Spleen (tissue), 11 donors: ENCODE results near the gene CDH13. TPM values are rescaled to one million over a fixed set of nuclear protein-coding genes. Genes with fewer than 3 reads are reported as not detected.

Experiments
- DNase-seq: peaks from one replicate; pipeline ENCODE4 v3.0.0-alpha.2; 2020
- H3K27ac ChIP-seq, 8 donors: fragments of 200-600 bp; sonication (generic) in 7 of 8; 1 replicate in 4 of 8; 2 replicates in 4 of 8; pipeline versions ENCODE4 v1.5.0 to v1.8.0; 2016 to 2021; ENCODE audit warnings: inconsistent platforms in 4 of 8, mild to moderate bottlenecking in 4 of 8, moderate library complexity in 1 of 8
- H3K27me3 ChIP-seq, 7 donors: fragments of 200-600 bp; sonication (generic) in 6 of 7; replicated peaks in 1 of 7; 1 replicate in 4 of 7; 2 replicates in 3 of 7; pipeline versions ENCODE4 v1.5.0 to v1.8.0; 2016 to 2021; ENCODE audit warnings: inconsistent platforms in 3 of 7, mild to moderate bottlenecking in 1 of 7
- H3K36me3 ChIP-seq, 6 donors: fragments of 200-600 bp; sonication (generic) in 5 of 6; 1 replicate in 4 of 6; 2 replicates in 2 of 6; pipeline versions ENCODE4 v1.5.0 to v1.8.0; 2016 to 2021; ENCODE audit warnings: inconsistent platforms in 2 of 6
- H3K4me1 ChIP-seq, 6 donors: fragments of 200-600 bp; sonication (generic) in 5 of 6; 1 replicate in 3 of 6; 2 replicates in 3 of 6; pipeline versions ENCODE4 v1.5.0 to v1.8.0; 2016 to 2021; ENCODE audit warnings: inconsistent platforms in 3 of 6
- H3K4me3 ChIP-seq, 8 donors: fragments of 200-600 bp; sonication (generic) in 7 of 8; 1 replicate in 4 of 8; 2 replicates in 4 of 8; pipeline versions ENCODE4 v1.5.0 to v1.8.0; 2016 to 2021; ENCODE audit warnings: inconsistent platforms in 4 of 8, mild to moderate bottlenecking in 4 of 8, moderate library complexity in 2 of 8
- H3K9me3 ChIP-seq, 8 donors: fragments of 200-600 bp; sonication (generic) in 7 of 8; 1 replicate in 4 of 8; 2 replicates in 4 of 8; pipeline versions ENCODE4 v1.5.0 to v1.8.0; 2016 to 2021; ENCODE audit warnings: inconsistent platforms in 4 of 8
- POLR2A ChIP-seq, 3 donors: fragments of 450-650 bp; IDR thresholded peaks; one replicate each; pipeline ENCODE4 v1.5.1; 2017; ENCODE audit warnings: antibody characterized with exemption in 3 of 3, mild to moderate bottlenecking in 1 of 3
- POLR2AphosphoS5 ChIP-seq, 3 donors: sonication (generic); formaldehyde crosslinking; IDR thresholded peaks; one replicate each; pipeline ENCODE4 v1.5.1; 2017; ENCODE audit warnings: antibody characterized with exemption in 3 of 3
- WGBS, 5 donors: extraction: QIAGEN DNeasy Blood & Tissue Kit in 3 of 5; methylation state at CpG; one replicate each; pipeline versions ENCODE4 v1.1.5 to v1.1.7; 2013 to 2018; 5-methylcytosine and 5-hydroxymethylcytosine counted together
- intact Hi-C: fragments of 100-400 bp; cut with DNase I; formaldehyde crosslinking; loops from one replicate; pipeline ENCODE4 v1.15.0; 2023; ENCODE audit warnings: low total_unique reads
- polyA plus RNA-seq, 3 donors: library from polyadenylated mRNA; stranded (reverse); fragments of 200-250 nt; gene quantifications; one replicate each; pipeline ENCODE4 v1.2.1, GENCODE V29; 2013
- total RNA-seq, 7 donors: library from RNA; depleted of rRNA in 3 of 7; stranded (reverse); fragments of >200 nt in 3 of 7; fragmentation: NEBNext Ultra II Directional in 4 of 7; extraction: Animal tissue kit (Norgen Biotek cat#: 25700) in 4 of 7; gene quantifications; one replicate each; pipeline versions ENCODE4 v1.1.0 to v1.2.1, GENCODE V29; 2016 to 2021
- TF ChIP-seq, protein P1 (sequence below), 11 experiments: fragments of 200-600 bp in 7 of 11; fragments of 450-650 bp in 4 of 11; sonication (generic) in 4 of 11; IDR thresholded peaks in 8 of 11; conservative IDR thresholded peaks in 3 of 11; 1 replicate in 7 of 11; 2 replicates in 4 of 11; pipeline versions ENCODE4 v1.4.0 to v1.8.0; 2016 to 2021; ENCODE audit warnings: antibody characterized with exemption in 11 of 11, inconsistent platforms in 4 of 11, mild to moderate bottlenecking in 1 of 11
- donor health status: healthy with polysubstance abuse.
- donor health status: DM: no; HTN: no; CAD: no; lungs with moderate emphysema.
- donor health status: DM: no; HTN: no; CAD: no.
- donor health status: Bipolar disorder and iron deficiency.
- donor health status: healthy.
- donor health status: DM: no; HTN: no; CAD: no.
- donor health status: DM: yes; HTN: yes; CAD: no.

The CDH13 gene
- total and polyA plus RNA-seq, 10 donors: 0.13 to 4.6 (median 1.1) TPM

- Histone ChIP-seq H3K4me1 (no peaks in the 10 kb centered on the region), H3K4me3 (no peak overlapping the region), H3K27ac (no peak overlapping the region), H3K9me3 (peaks cover 4 to 38% (median 26%) of the 10 kb centered on the region in 8 donors), H3K36me3 (no peaks in the 10 kb centered on the region), H3K27me3 (peaks cover 0 to 4% (median 0%) of the 10 kb centered on the region in 7 donors)
- TF ChIP-seq POLR2AphosphoS5 (IDR thresholded peaks at IDR 0.05) (no peak), POLR2A (IDR thresholded peaks at IDR 0.05) (no peak)
- TF ChIP-seq, protein P1, sequence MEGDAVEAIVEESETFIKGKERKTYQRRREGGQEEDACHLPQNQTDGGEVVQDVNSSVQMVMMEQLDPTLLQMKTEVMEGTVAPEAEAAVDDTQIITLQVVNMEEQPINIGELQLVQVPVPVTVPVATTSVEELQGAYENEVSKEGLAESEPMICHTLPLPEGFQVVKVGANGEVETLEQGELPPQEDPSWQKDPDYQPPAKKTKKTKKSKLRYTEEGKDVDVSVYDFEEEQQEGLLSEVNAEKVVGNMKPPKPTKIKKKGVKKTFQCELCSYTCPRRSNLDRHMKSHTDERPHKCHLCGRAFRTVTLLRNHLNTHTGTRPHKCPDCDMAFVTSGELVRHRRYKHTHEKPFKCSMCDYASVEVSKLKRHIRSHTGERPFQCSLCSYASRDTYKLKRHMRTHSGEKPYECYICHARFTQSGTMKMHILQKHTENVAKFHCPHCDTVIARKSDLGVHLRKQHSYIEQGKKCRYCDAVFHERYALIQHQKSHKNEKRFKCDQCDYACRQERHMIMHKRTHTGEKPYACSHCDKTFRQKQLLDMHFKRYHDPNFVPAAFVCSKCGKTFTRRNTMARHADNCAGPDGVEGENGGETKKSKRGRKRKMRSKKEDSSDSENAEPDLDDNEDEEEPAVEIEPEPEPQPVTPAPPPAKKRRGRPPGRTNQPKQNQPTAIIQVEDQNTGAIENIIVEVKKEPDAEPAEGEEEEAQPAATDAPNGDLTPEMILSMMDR (IDR thresholded peaks at IDR 0.05 in 8 of 11, conservative IDR thresholded peaks at IDR 0.05 in 3 of 11): no peak
- WGBS, 5 donors: 70 to 92% (median 78%) methylated on average over 6 of the region's 6 CpGs
- intact Hi-C loops: no loop called here
- no peak for DNase-seq
Observed at GRCh38 chr16:83102336-83102735, 475.6 kb downstream of the CDH13 start.

- no peak for DNase-seq
- Histone ChIP-seq H3K9me3 (peaks cover 0 to 8% (median 0%) of the 10 kb centered on the region in 8 donors), H3K27me3 (peaks cover 0 to 33% (median 0%) of the 10 kb centered on the region in 7 donors), H3K27ac (no peak overlapping the region), H3K4me3 (no peak overlapping the region), H3K36me3 (no peaks in the 10 kb centered on the region), H3K4me1 (no peaks in the 10 kb centered on the region)
- 83 to 92% (median 88%) methylated on average over 9 of the region's 9 CpGs for WGBS, 5 donors
- TF ChIP-seq, protein P1 (IDR thresholded peaks at IDR 0.05 in 8 of 11, conservative IDR thresholded peaks at IDR 0.05 in 3 of 11): no peak
- intact Hi-C loops: no loop called here
Observed at GRCh38 chr16:83105279-83106077, 478.7 kb downstream of the CDH13 start.

GRCh38 chr16:83109490-83110125 is 482.8 kb downstream of the CDH13 start:
- Histone ChIP-seq H3K27ac (no peak overlapping the region), H3K4me1 (no peaks in the 10 kb centered on the region), H3K9me3 (no peaks in the 10 kb centered on the region), H3K27me3 (peaks cover 0 to 58% (median 0%) of the 10 kb centered on the region in 7 donors), H3K36me3 (no peaks in the 10 kb centered on the region), H3K4me3 (no peak overlapping the region)
- TF ChIP-seq POLR2AphosphoS5 (IDR thresholded peaks at IDR 0.05) (no peak), POLR2A (IDR thresholded peaks at IDR 0.05) (no peak)
- TF ChIP-seq, protein P1 (IDR thresholded peaks at IDR 0.05 in 8 of 11, conservative IDR thresholded peaks at IDR 0.05 in 3 of 11): no peak
- WGBS, 5 donors: 73 to 85% (median 78%) methylated on average over 10 of the region's 10 CpGs
- intact Hi-C loops: no loop called here
- no peak for DNase-seq

DNA sequence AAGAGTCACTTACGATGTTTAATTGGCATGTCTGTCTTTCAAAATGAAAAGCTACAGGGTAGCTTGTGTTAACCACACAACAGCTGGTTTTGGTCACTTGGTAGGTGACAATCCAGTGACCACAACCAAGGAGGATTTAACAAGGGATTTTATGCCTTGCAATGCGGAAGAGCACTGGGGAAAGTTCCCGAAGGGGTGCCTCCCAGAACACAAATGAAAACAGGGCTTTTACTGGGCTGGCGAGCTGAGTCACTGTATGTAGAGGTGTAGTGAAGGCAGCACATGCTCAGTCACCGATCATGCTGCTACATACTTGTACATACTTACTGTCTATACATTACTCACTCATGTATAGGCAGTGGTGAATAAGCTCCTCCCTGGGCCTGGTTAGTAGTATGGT is 483.5 kb downstream of the CDH13 start:
- no peak for DNase-seq
- intact Hi-C loops: no loop called here
- TF ChIP-seq, protein P1 (IDR thresholded peaks at IDR 0.05 in 8 of 11, conservative IDR thresholded peaks at IDR 0.05 in 3 of 11): no peak
- TF ChIP-seq POLR2A (IDR thresholded peaks at IDR 0.05): no peak
- TF ChIP-seq POLR2AphosphoS5 (IDR thresholded peaks at IDR 0.05): no peak
- H3K4me3 ChIP-seq: no peak overlapping the region
- peaks cover 0 to 58% (median 0%) of the 10 kb centered on the region in 7 donors for H3K27me3 ChIP-seq
- WGBS, 5 donors: 76 to 87% (median 82%) methylated on average over 5 of the region's 5 CpGs
- H3K9me3 ChIP-seq: no peaks in the 10 kb centered on the region
- no peak overlapping the region for H3K27ac ChIP-seq
- H3K36me3 ChIP-seq: no peaks in the 10 kb centered on the region
- H3K4me1 ChIP-seq: no peaks in the 10 kb centered on the region
